ENCODE data around the gene HSD17B8. TPM values are rescaled to one million over a fixed set of nuclear protein-coding genes. Genes with fewer than 3 reads are reported as not detected.

Gene HSD17B8
- total RNA-seq, 2 experiments from 2014 or later = 8.6 to 10.5 TPM

GRCh38 chr6:33177552-33178446 lies 26.7 kb upstream of the HSD17B8 start:
- H3K4me3 Mint-ChIP-seq = no peak overlapping the region
- intact Hi-C loops (cut with DNase I, micrococcal nuclease) = no loop called here
- CTCF ChIA-PET = no interaction called here

GRCh38 chr6:33178755-33179475 lies 25.5 kb upstream of the HSD17B8 start:
- H3K4me3 ChIP-seq (ENCODE audit: low read length) = no peak overlapping the region
- ChIA-PET POLR2A (no interaction called here), CTCF (no interaction called here)
- peaks cover 14% of the 10 kb centered on the region for H3K4me1 ChIP-seq (ENCODE audit: insufficient read depth, low read length)
- intact Hi-C loops (cut with DNase I, micrococcal nuclease) = no loop called here
- no peak overlapping the region for H3K4me3 Mint-ChIP-seq
- no peaks in the 10 kb centered on the region for H3K36me3 ChIP-seq (ENCODE audit: insufficient read depth, low read length)
- H3K27ac Mint-ChIP-seq = no peak overlapping the region
- no peak overlapping the region for H3K27ac ChIP-seq (ENCODE audit: low read depth in 1 of 2, low read length in 2 of 2)
- ATAC-seq (ENCODE audit: poor library complexity) = no peak
- DNase-seq = no peak
- H3K27me3 Mint-ChIP-seq = peaks cover 11% of the 10 kb centered on the region
- no peaks in the 10 kb centered on the region for H3K9me3 ChIP-seq (ENCODE audit: control insufficient read depth in 1 of 2, insufficient read depth in 1 of 2, low read length in 2 of 2)
- H3K9me3 Mint-ChIP-seq = peaks cover 13% of the 10 kb centered on the region
- peaks cover 13% of the 10 kb centered on the region for H3K36me3 Mint-ChIP-seq (ENCODE audit: low read depth)
- H3K27me3 ChIP-seq (ENCODE audit: control insufficient read depth in 1 of 2, insufficient read depth in 2 of 2, low read length in 2 of 2) = no peaks in the 10 kb centered on the region
- H3K4me1 Mint-ChIP-seq (ENCODE audit: low read depth) = peaks cover 14% of the 10 kb centered on the region
- TF ChIP-seq CTCF (IDR thresholded peaks at IDR 0.05) = no peak

More at GRCh38 chr6:33177552-33178446, 26.7 kb upstream of the HSD17B8 start:
- Histone ChIP-seq H3K27ac (ENCODE audit: low read depth in 1 of 2, low read length in 2 of 2) (no peak overlapping the region), H3K4me3 (ENCODE audit: low read length) (no peak overlapping the region), H3K27me3 (ENCODE audit: control insufficient read depth in 1 of 2, insufficient read depth in 2 of 2, low read length in 2 of 2) (peaks cover 0 to 1% of the 10 kb centered on the region in 2 experiments), H3K36me3 (ENCODE audit: insufficient read depth, low read length) (no peaks in the 10 kb centered on the region), H3K4me1 (ENCODE audit: insufficient read depth, low read length) (peaks cover 3% of the 10 kb centered on the region), H3K9me3 (ENCODE audit: control insufficient read depth in 1 of 2, insufficient read depth in 1 of 2, low read length in 2 of 2) (no peaks in the 10 kb centered on the region)
- Mint-ChIP-seq H3K27me3 (peaks cover 11% of the 10 kb centered on the region), H3K9me3 (peaks cover 2% of the 10 kb centered on the region), H3K27ac (no peak overlapping the region), H3K4me1 (ENCODE audit: low read depth) (peaks cover 3% of the 10 kb centered on the region), H3K36me3 (ENCODE audit: low read depth) (peaks cover 2% of the 10 kb centered on the region)
- POLR2A ChIA-PET = interaction anchor here (1.2 kb wide), 1 partner anchor 31 kb away, joined by 3 read pairs; the partner anchor contains the start of gene RING1
- no peak for TF ChIP-seq CTCF (IDR thresholded peaks at IDR 0.05)
- DNase-seq (no peak), ATAC-seq (ENCODE audit: poor library complexity) (no peak)

- intact Hi-C loops (cut with DNase I, micrococcal nuclease) = no loop called here
- H3K27me3 Mint-ChIP-seq = peaks cover 5% of the 10 kb centered on the region
- peaks cover 13% of the 10 kb centered on the region for H3K9me3 Mint-ChIP-seq
- H3K27ac Mint-ChIP-seq = no peak overlapping the region
- H3K4me3 Mint-ChIP-seq = no peak overlapping the region
- peaks cover 25% of the 10 kb centered on the region for H3K4me1 Mint-ChIP-seq (ENCODE audit: low read depth)
- Histone ChIP-seq H3K4me1 (ENCODE audit: insufficient read depth, low read length) (peaks cover 24% of the 10 kb centered on the region), H3K36me3 (ENCODE audit: insufficient read depth, low read length) (no peaks in the 10 kb centered on the region), H3K9me3 (ENCODE audit: control insufficient read depth in 1 of 2, insufficient read depth in 1 of 2, low read length in 2 of 2) (no peaks in the 10 kb centered on the region), H3K27me3 (ENCODE audit: control insufficient read depth in 1 of 2, insufficient read depth in 2 of 2, low read length in 2 of 2) (no peaks in the 10 kb centered on the region), H3K27ac (ENCODE audit: low read depth in 1 of 2, low read length in 2 of 2) (no peak overlapping the region), H3K4me3 (ENCODE audit: low read length) (no peak overlapping the region)
- peaks cover 16% of the 10 kb centered on the region for H3K36me3 Mint-ChIP-seq (ENCODE audit: low read depth)
- no peak for DNase-seq
- CTCF ChIA-PET = no interaction called here
- ATAC-seq (ENCODE audit: poor library complexity) = no peak
- POLR2A ChIA-PET = interaction anchor here (1.7 kb wide), 1 partner anchor 19 kb away, joined by 3 read pairs; no protein-coding TSS in a partner anchor
- no peak for TF ChIP-seq CTCF (IDR thresholded peaks at IDR 0.05)
Observed at GRCh38 chr6:33181141-33181540, 23.3 kb upstream of the HSD17B8 start.

All from CD4-positive, alpha-beta T cell (primary cell).